CD14-positive monocyte (primary cell): ENCODE measurements around the gene MTMR3. TPM values are rescaled to one million over a fixed set of nuclear protein-coding genes. Genes with fewer than 3 reads are reported as not detected.
A peak's percentile ranks its signal among the peaks of the same experiment; 100 is the strongest.

Source experiments
- DNase-seq, 3 donors: peaks; one replicate each; pipeline ENCODE4 v3.0.0-alpha.2; 2011 to 2022
- H2AFZ ChIP-seq: 2 replicates; pipeline ENCODE4 v1.6.0; 2012; ENCODE audit warnings: mild to moderate bottlenecking, low read depth, low read length, inconsistent platforms; ENCODE audit not compliant: insufficient read depth, poor library complexity, severe bottlenecking
- H3K27ac ChIP-seq, 2 donors: 1 replicate in 1 of 2; 2 replicates in 1 of 2; pipeline ENCODE4 v1.5.1; 2012 to 2013; ENCODE audit warnings: low read length in 2 of 2, control low read depth in 1 of 2, inconsistent platforms in 1 of 2, low read depth in 1 of 2, mild to moderate bottlenecking in 1 of 2
- H3K27me3 ChIP-seq, 2 donors: one replicate each; pipeline versions ENCODE4 v1.6.0 to v1.6.1; 2011 to 2013; ENCODE audit warnings: low read length in 2 of 2; ENCODE audit not compliant: control insufficient read depth in 2 of 2, insufficient read depth in 2 of 2
- H3K36me3 ChIP-seq, 2 donors: replicated peaks in 1 of 2; 1 replicate in 1 of 2; 2 replicates in 1 of 2; pipeline versions ENCODE4 v1.5.1 to v1.6.1; 2012 to 2013; ENCODE audit warnings: low read length in 2 of 2, control low read depth in 1 of 2, inconsistent platforms in 1 of 2, mild to moderate bottlenecking in 1 of 2; ENCODE audit not compliant: insufficient read depth in 2 of 2, control insufficient read depth in 1 of 2
- H3K4me1 ChIP-seq, 2 donors: 1 replicate in 1 of 2; 2 replicates in 1 of 2; pipeline versions ENCODE4 v1.5.1 to v1.6.1; 2012 to 2013; ENCODE audit warnings: low read length in 2 of 2, control low read depth in 1 of 2, inconsistent platforms in 1 of 2, mild to moderate bottlenecking in 1 of 2, moderate library complexity in 1 of 2; ENCODE audit not compliant: insufficient read depth in 2 of 2, control insufficient read depth in 1 of 2
- H3K4me2 ChIP-seq: replicated peaks from 2 replicates; pipeline ENCODE3; 2012; ENCODE audit warnings: low read length, moderate library complexity, mild to moderate bottlenecking; ENCODE audit not compliant: poor library complexity, severe bottlenecking; ENCODE audit errors: extremely low read depth
- H3K4me3 ChIP-seq, 3 experiments: fragments of 200-600 bp in 1 of 3; sonication (generic) in 1 of 3; replicated peaks in 1 of 3; 1 replicate in 2 of 3; 2 replicates in 1 of 3; pipeline ENCODE4 v1.5.1; 2011 to 2013; ENCODE audit warnings: low read length in 3 of 3, mild to moderate bottlenecking in 3 of 3, control low read depth in 2 of 3, low read depth in 2 of 3, inconsistent platforms in 1 of 3, moderate library complexity in 1 of 3
- H3K79me2 ChIP-seq: 2 replicates; pipeline ENCODE4 v1.6.0; 2012; ENCODE audit warnings: mild to moderate bottlenecking, control low read depth, inconsistent platforms, low read length, moderate library complexity; ENCODE audit not compliant: insufficient read depth
- H3K9ac ChIP-seq: 2 replicates; pipeline ENCODE4 v1.6.0; 2017; ENCODE audit warnings: low read length, mild to moderate bottlenecking; ENCODE audit not compliant: insufficient read depth, poor library complexity, severe bottlenecking
- H3K9me3 ChIP-seq, 2 donors: replicated peaks in 1 of 2; 1 replicate in 1 of 2; 2 replicates in 1 of 2; pipeline versions ENCODE4 v1.5.1 to v1.6.1; 2012 to 2013; ENCODE audit warnings: low read length in 2 of 2, control low read depth in 1 of 2; ENCODE audit not compliant: control insufficient read depth in 1 of 2, insufficient read depth in 1 of 2
- H4K20me1 ChIP-seq: 2 replicates; pipeline ENCODE4 v1.6.0; 2012; ENCODE audit warnings: mild to moderate bottlenecking, low read length, control low read depth, moderate library complexity; ENCODE audit not compliant: insufficient read depth
- H3K27ac Mint-ChIP-seq, 7 donors: one replicate each; pipeline ENCODE4 v1.8.0; 2020; ENCODE audit warnings: mild to moderate bottlenecking in 7 of 7, mixed read lengths in 7 of 7, moderate library complexity in 6 of 7, inconsistent platforms in 2 of 7
- H3K27me3 Mint-ChIP-seq, 3 donors: one replicate each; pipeline ENCODE4 v1.8.0; 2021 to 2022; ENCODE audit warnings: low read depth in 3 of 3, mild to moderate bottlenecking in 3 of 3, mixed read lengths in 3 of 3, moderate library complexity in 3 of 3, inconsistent platforms in 1 of 3
- H3K36me3 Mint-ChIP-seq, 2 donors: one replicate each; pipeline ENCODE4 v1.8.0; 2020; ENCODE audit warnings: mixed read lengths in 2 of 2, inconsistent platforms in 1 of 2, mild to moderate bottlenecking in 1 of 2
- H3K4me1 Mint-ChIP-seq: one replicate; pipeline ENCODE4 v1.8.0; 2020; ENCODE audit warnings: mild to moderate bottlenecking, mixed read lengths
- H3K4me3 Mint-ChIP-seq, 2 donors: one replicate each; pipeline ENCODE4 v1.8.0; 2020; ENCODE audit warnings: mild to moderate bottlenecking in 2 of 2, mixed read lengths in 2 of 2, moderate library complexity in 1 of 2
- H3K9me3 Mint-ChIP-seq, 7 donors: one replicate each; pipeline ENCODE4 v1.8.0; 2020 to 2022; ENCODE audit warnings: mixed read lengths in 7 of 7, mild to moderate bottlenecking in 6 of 7, moderate library complexity in 6 of 7, inconsistent platforms in 2 of 7
- CTCF ChIP-seq: fragments of 200-600 bp; IDR thresholded peaks from one replicate; pipeline ENCODE4 v1.8.0; 2022; ENCODE audit warnings: antibody characterized with exemption, mild to moderate bottlenecking
- WGBS: methylation state at CpG from one replicate; pipeline ENCODE4 v1.1.5; 2013; ENCODE audit warnings: missing lambda C conversion rate; ENCODE audit not compliant: insufficient coverage; 5-methylcytosine and 5-hydroxymethylcytosine counted together
- intact Hi-C, 2 donors: fragments of 100-400 bp; cut with micrococcal nuclease; formaldehyde crosslinking; loops; one replicate each; pipeline versions ENCODE4 v1.15.0 to v1.15.1; 2023
- polyA plus RNA-seq, 3 donors: library from polyadenylated mRNA; depleted of rRNA in 1 of 3; unstranded in 2 of 3; stranded (reverse) in 1 of 3; fragments of 300-500 nt in 2 of 3; fragments of >200 nt in 1 of 3; fragmentation: Illumina TruSeq in 2 of 3; gene quantifications; 1 replicate in 2 of 3; 2 replicates in 1 of 3; pipeline ENCODE4 v1.2.3, GENCODE V29; 2012 to 2021

The MTMR3 gene
- polyA plus RNA-seq, 3 donors: 23.4 to 86.1 (median 30.2) TPM

- Histone ChIP-seq H3K4me3 (no peak overlapping the region), H3K79me2 (no peaks in the 10 kb centered on the region), H3K27me3 (no peaks in the 10 kb centered on the region), H3K36me3 (no peaks in the 10 kb centered on the region), H3K27ac (no peak overlapping the region), H3K9me3 (no peaks in the 10 kb centered on the region), H3K4me1 (peaks cover 4 to 11% of the 10 kb centered on the region in 2 donors), H3K4me2 (peak overlapping the region; percentile 41), H2AFZ (no peak overlapping the region), H3K9ac (no peak overlapping the region), H4K20me1 (no peaks in the 10 kb centered on the region)
- no peak for DNase-seq
- Mint-ChIP-seq H3K9me3 (peaks cover 0 to 2% (median 0%) of the 10 kb centered on the region in 7 donors), H3K4me1 (peaks cover 11% of the 10 kb centered on the region), H3K27me3 (peaks cover 0 to 5% (median 4%) of the 10 kb centered on the region in 3 donors), H3K27ac (peak overlapping the region in 2 of 7 donors; percentile 18 to 47), H3K36me3 (no peaks in the 10 kb centered on the region), H3K4me3 (peak overlapping the region in 1 of 2 donors; percentile 46)
- TF ChIP-seq CTCF: no peak
- 99% methylated on average over 12 of the region's 15 CpGs for WGBS
- intact Hi-C loops: no loop called here
These were observed 163.9 kb downstream of the MTMR3 start for GRCh38 chr22:30046716-30047363.

GRCh38 chr22:30047364-30047738 lies 164.4 kb downstream of the MTMR3 start:
- H3K4me3 Mint-ChIP-seq: peak overlapping the region in 1 of 2 donors; percentile 46

More at GRCh38 chr22:30047364-30047738, 164.4 kb downstream of the MTMR3 start:
- peaks cover 0 to 2% (median 0%) of the 10 kb centered on the region in 7 donors for H3K9me3 Mint-ChIP-seq
- no peaks in the 10 kb centered on the region for H3K36me3 Mint-ChIP-seq
- no peaks in the 10 kb centered on the region for H4K20me1 ChIP-seq
- H3K27me3 Mint-ChIP-seq: peaks cover 0 to 3% (median 3%) of the 10 kb centered on the region in 3 donors
- no peaks in the 10 kb centered on the region for H3K9me3 ChIP-seq
- H3K27me3 ChIP-seq: no peaks in the 10 kb centered on the region
- no peaks in the 10 kb centered on the region for H3K36me3 ChIP-seq
- H3K79me2 ChIP-seq: no peaks in the 10 kb centered on the region
- peaks cover 11% of the 10 kb centered on the region for H3K4me1 Mint-ChIP-seq
- 17% methylated on average over 3 of the region's 3 CpGs for WGBS
- peak overlapping the region in 1 of 7 donors; percentile 33 for H3K27ac Mint-ChIP-seq
- H3K27ac ChIP-seq: no peak overlapping the region
- H3K4me3 ChIP-seq: no peak overlapping the region
- intact Hi-C loops: no loop called here
- peak overlapping the region; percentile 68 for H2AFZ ChIP-seq
- peaks cover 4 to 11% of the 10 kb centered on the region in 2 donors for H3K4me1 ChIP-seq
- peak overlapping the region; percentile 41 for H3K4me2 ChIP-seq
- peak; percentile 43 to 50 (median 46) for DNase-seq
- H3K9ac ChIP-seq: no peak overlapping the region
- TF ChIP-seq CTCF: peak; percentile 16
